ENCODE data around the gene ZMYND8. TPM values are rescaled to one million over a fixed set of nuclear protein-coding genes. Genes with fewer than 3 reads are reported as not detected.

ZMYND8 gene
- total RNA-seq = 42.0 TPM

GRCh38 chr20:47356526-47357295, at the start of gene ZMYND8:
TSS of gene ZMYND8 (minus strand) at chr20:47356699. CDS start at chr20:47356670, 29 bp downstream.

Small RNA genes within 50 kb of the gene (small RNA-seq; reads per million reads assigned to genes)
- gene MIR3616 = not detected

Other genes starting within 250 kb of the ZMYND8 start
- gene NCOA3, start 145.2 kb upstream of the ZMYND8 start, total RNA-seq = 40.8 TPM